ENCODE data around the gene RUNX1. TPM values are rescaled to one million over a fixed set of nuclear protein-coding genes. Genes with fewer than 3 reads are reported as not detected.

The RUNX1 gene
- total RNA-seq, 1 donor, result 40.9 TPM

- no peaks in the 10 kb centered on the region for H3K9me3 ChIP-seq (ENCODE audit: low read depth, low read length)
- H3K36me3 ChIP-seq (ENCODE audit: insufficient read depth, low read length), result peaks cover 10% of the 10 kb centered on the region
- H3K27me3 ChIP-seq (ENCODE audit: insufficient read depth, low read length), result no peaks in the 10 kb centered on the region
- H3K4me1 ChIP-seq (ENCODE audit: insufficient read depth, low read length), result no peaks in the 10 kb centered on the region
- DNase-seq (ENCODE audit: insufficient read length, low spot score, missing footprints), result no peak
- H3K4me2 ChIP-seq (ENCODE audit: insufficient read depth, low read length), result no peak overlapping the region
- H2AFZ ChIP-seq (ENCODE audit: low read length), result no peak overlapping the region
- TF ChIP-seq CTCF (IDR thresholded peaks at IDR 0.05; ENCODE audit: extremely low read depth, low read depth, low read length), result no peak
- H4K20me1 ChIP-seq (ENCODE audit: insufficient read depth, low read length), result peaks cover 12% of the 10 kb centered on the region
- H3K4me3 ChIP-seq (ENCODE audit: insufficient read depth, low read length), result no peak overlapping the region
- no peak overlapping the region for H3K27ac ChIP-seq (ENCODE audit: low read depth, low read length)
- H3K79me2 ChIP-seq (ENCODE audit: insufficient read depth, low read length), result peaks cover 33% of the 10 kb centered on the region
These were observed 16.4 kb downstream of the RUNX1 start for GRCh38 chr21:35032474-35033263.

DNA sequence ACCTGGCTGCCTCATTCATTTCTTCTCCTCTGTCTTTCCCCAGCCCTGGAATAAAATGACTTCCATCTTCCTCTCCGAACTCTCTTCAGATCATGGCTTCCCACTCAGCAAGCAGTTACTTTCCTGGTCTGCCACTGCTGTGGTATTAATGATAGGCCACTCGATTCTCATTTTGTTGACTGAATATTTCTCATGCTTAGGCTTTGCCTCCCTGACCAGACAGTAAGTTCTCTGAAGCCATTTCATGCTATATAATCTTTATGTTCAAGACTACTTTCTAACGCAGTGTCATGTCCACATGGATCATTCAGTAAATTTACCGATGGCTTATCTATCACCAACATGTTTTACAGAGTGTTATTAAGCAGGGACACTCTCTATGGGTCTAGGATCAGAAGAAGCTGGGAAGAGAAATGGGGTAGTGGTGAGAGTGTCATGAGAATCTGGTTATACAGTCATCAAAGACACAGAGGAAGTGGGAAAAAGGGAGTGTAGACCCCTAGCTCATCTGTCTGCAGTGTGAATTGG, 20.6 kb downstream of the RUNX1 start:
- Histone ChIP-seq H3K9me3 (ENCODE audit: low read depth, low read length) (no peaks in the 10 kb centered on the region), H3K36me3 (ENCODE audit: insufficient read depth, low read length) (peaks cover 4% of the 10 kb centered on the region), H3K4me1 (ENCODE audit: insufficient read depth, low read length) (peaks cover 8% of the 10 kb centered on the region), H3K4me3 (ENCODE audit: insufficient read depth, low read length) (no peak overlapping the region), H3K4me2 (ENCODE audit: insufficient read depth, low read length) (no peak overlapping the region), H2AFZ (ENCODE audit: low read length) (no peak overlapping the region), H3K27me3 (ENCODE audit: insufficient read depth, low read length) (no peaks in the 10 kb centered on the region), H3K27ac (ENCODE audit: low read depth, low read length) (no peak overlapping the region), H3K79me2 (ENCODE audit: insufficient read depth, low read length) (peaks cover 19% of the 10 kb centered on the region), H4K20me1 (ENCODE audit: insufficient read depth, low read length) (peaks cover 3% of the 10 kb centered on the region)
- DNase-seq (ENCODE audit: insufficient read length, low spot score, missing footprints), result no peak
- no peak for TF ChIP-seq CTCF (IDR thresholded peaks at IDR 0.05; ENCODE audit: extremely low read depth, low read depth, low read length)

GRCh38 chr21:35027563-35028450, 21.3 kb downstream of the RUNX1 start:
- peaks cover 8% of the 10 kb centered on the region for H3K4me1 ChIP-seq (ENCODE audit: insufficient read depth, low read length)
- H2AFZ ChIP-seq (ENCODE audit: low read length), result no peak overlapping the region
- H3K27me3 ChIP-seq (ENCODE audit: insufficient read depth, low read length), result no peaks in the 10 kb centered on the region
- peaks cover 4% of the 10 kb centered on the region for H3K36me3 ChIP-seq (ENCODE audit: insufficient read depth, low read length)
- no peak overlapping the region for H3K4me2 ChIP-seq (ENCODE audit: insufficient read depth, low read length)
- DNase-seq (ENCODE audit: insufficient read length, low spot score, missing footprints), result no peak
- peaks cover 16% of the 10 kb centered on the region for H3K79me2 ChIP-seq (ENCODE audit: insufficient read depth, low read length)
- TF ChIP-seq CTCF (IDR thresholded peaks at IDR 0.05; ENCODE audit: extremely low read depth, low read depth, low read length), result no peak
- no peaks in the 10 kb centered on the region for H3K9me3 ChIP-seq (ENCODE audit: low read depth, low read length)
- no peak overlapping the region for H3K4me3 ChIP-seq (ENCODE audit: insufficient read depth, low read length)
- H4K20me1 ChIP-seq (ENCODE audit: insufficient read depth, low read length), result no peaks in the 10 kb centered on the region
- H3K27ac ChIP-seq (ENCODE audit: low read depth, low read length), result no peak overlapping the region

Data from osteoblast (primary cell).